ENCODE measurements around the gene MICOS13.

Gene MICOS13

DNA sequence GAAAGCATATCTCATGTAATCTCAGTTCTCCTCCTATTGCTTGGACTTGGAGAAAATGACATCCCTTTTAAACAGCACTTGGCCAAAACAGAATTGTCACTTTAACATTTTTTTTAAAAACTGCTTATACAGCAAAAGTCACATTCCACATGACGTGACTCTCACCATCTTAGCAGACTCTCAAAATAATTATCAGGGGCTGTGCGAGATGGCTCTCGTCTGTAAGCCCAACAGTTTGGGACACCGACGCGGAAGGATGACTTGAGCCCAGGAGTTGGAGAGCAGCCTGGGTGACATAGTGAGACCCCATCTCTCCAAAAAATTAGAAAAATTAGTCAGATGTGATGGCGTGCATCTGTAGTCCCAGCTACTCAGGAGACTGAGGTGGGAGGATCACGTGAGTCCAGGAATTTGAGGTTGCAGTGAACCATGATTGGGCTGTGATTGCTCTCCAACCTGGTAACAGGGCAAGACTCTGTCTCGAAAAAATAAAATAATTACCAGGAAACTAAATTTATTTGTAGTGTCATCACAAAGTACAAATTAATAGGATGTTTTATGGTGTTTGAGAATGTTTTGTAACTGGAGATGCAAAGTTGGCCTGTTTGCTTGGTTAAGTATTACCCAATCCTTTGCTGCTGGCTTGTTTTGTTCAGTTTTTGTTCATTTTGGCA, 48.6 kb downstream of the MICOS13 start:
- peaks cover 94% of the 10 kb centered on the region for H4K20me1 ChIP-seq (ENCODE audit: insufficient read depth, low read length, poor library complexity, severe bottlenecking)
- H3K9me3 ChIP-seq (ENCODE audit: insufficient read depth, low read depth, low read length), result no peaks in the 10 kb centered on the region
- peaks cover 100% of the 10 kb centered on the region for H3K79me2 ChIP-seq (ENCODE audit: insufficient read depth, low read length)
- H2AFZ ChIP-seq (ENCODE audit: low read length), result no peak overlapping the region
- TF ChIP-seq EZH2phosphoT487 (IDR thresholded peaks at IDR 0.05; ENCODE audit: borderline replicate concordance), result no peak
- no peak for TF ChIP-seq CTCF (conservative IDR thresholded peaks at IDR 0.05; ENCODE audit: low read length)
- peak overlapping the region; percentile 39 for H3K4me2 ChIP-seq (ENCODE audit: low read depth, low read length, poor library complexity, severe bottlenecking)
- no peaks in the 10 kb centered on the region for H3F3A ChIP-seq (ENCODE audit: low read depth)
- peak overlapping the region; percentile 1 for H3K4me3 ChIP-seq (ENCODE audit: low read length, poor library complexity, severe bottlenecking)
- H3K27me3 ChIP-seq (ENCODE audit: insufficient read depth, low read length, poor library complexity, severe bottlenecking), result no peaks in the 10 kb centered on the region
- no peak overlapping the region for H3K9ac ChIP-seq (ENCODE audit: low read depth, low read length, poor library complexity, severe bottlenecking)
- H3K36me3 ChIP-seq (ENCODE audit: insufficient read depth, low read length), result peaks cover 54% of the 10 kb centered on the region
- no peaks in the 10 kb centered on the region for H3K9me2 ChIP-seq (replicated peaks; ENCODE audit: low read depth, low read length)
- H3K4me1 ChIP-seq (ENCODE audit: insufficient read depth, low read length, poor library complexity, severe bottlenecking), result peaks cover 38% of the 10 kb centered on the region

DNA sequence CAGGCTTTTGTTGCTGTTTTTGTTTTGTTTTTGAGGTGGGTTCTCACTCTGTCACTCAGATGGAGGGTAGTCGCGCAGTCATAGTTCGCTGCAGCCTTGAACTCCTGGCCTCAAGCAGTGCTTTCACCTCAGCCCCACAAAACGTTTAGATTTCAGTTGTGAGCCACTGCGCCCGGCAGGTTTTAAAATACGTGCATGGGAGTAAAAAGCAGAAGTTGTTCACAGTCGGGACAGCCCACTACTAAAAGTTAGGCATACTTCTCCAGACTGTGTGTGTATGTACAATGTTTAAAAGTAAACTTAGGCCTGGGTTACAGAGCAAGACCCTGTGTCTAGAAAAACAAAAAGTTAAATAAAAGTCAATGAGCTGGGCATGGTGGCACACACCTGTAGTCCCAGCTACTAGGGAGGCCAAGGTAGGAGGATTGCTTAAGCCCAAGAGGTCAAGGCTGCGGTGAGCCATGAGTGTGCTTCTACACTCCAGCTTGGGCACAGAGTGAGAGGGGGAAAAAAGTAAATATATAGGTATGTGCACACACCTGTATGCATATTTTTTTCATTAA, 51.3 kb downstream of the MICOS13 start:
- Histone ChIP-seq H3K27me3 (ENCODE audit: insufficient read depth, low read length, poor library complexity, severe bottlenecking) (no peaks in the 10 kb centered on the region), H3K4me2 (ENCODE audit: low read depth, low read length, poor library complexity, severe bottlenecking) (peak overlapping the region; percentile 99), H3K9me2 (replicated peaks; ENCODE audit: low read depth, low read length) (no peaks in the 10 kb centered on the region), H3K36me3 (ENCODE audit: insufficient read depth, low read length) (peaks cover 60% of the 10 kb centered on the region), H3K9me3 (ENCODE audit: insufficient read depth, low read depth, low read length) (no peaks in the 10 kb centered on the region), H3K79me2 (ENCODE audit: insufficient read depth, low read length) (peaks cover 100% of the 10 kb centered on the region), H3K9ac (ENCODE audit: low read depth, low read length, poor library complexity, severe bottlenecking) (peak overlapping the region; percentile 30), H2AFZ (ENCODE audit: low read length) (no peak overlapping the region), H3F3A (ENCODE audit: low read depth) (no peaks in the 10 kb centered on the region), H4K20me1 (ENCODE audit: insufficient read depth, low read length, poor library complexity, severe bottlenecking) (peaks cover 94% of the 10 kb centered on the region), H3K4me3 (ENCODE audit: low read length, poor library complexity, severe bottlenecking) (peak overlapping the region; percentile 100), H3K4me1 (ENCODE audit: insufficient read depth, low read length, poor library complexity, severe bottlenecking) (peaks cover 63% of the 10 kb centered on the region)
- TF ChIP-seq EZH2phosphoT487 (IDR thresholded peaks at IDR 0.05; ENCODE audit: borderline replicate concordance) (no peak), CTCF (conservative IDR thresholded peaks at IDR 0.05; ENCODE audit: low read length) (no peak)

GRCh38 chr19:5628461-5628860, 51.9 kb downstream of the MICOS13 start:
- Histone ChIP-seq H3K4me3 (ENCODE audit: low read length, poor library complexity, severe bottlenecking) (peak overlapping the region; percentile 100), H3K4me2 (ENCODE audit: low read depth, low read length, poor library complexity, severe bottlenecking) (peak overlapping the region; percentile 99)

More at GRCh38 chr19:5628461-5628860, 51.9 kb downstream of the MICOS13 start:
- Histone ChIP-seq H3K27me3 (ENCODE audit: insufficient read depth, low read length, poor library complexity, severe bottlenecking) (no peaks in the 10 kb centered on the region), H4K20me1 (ENCODE audit: insufficient read depth, low read length, poor library complexity, severe bottlenecking) (peaks cover 95% of the 10 kb centered on the region), H3F3A (ENCODE audit: low read depth) (no peaks in the 10 kb centered on the region), H3K4me1 (ENCODE audit: insufficient read depth, low read length, poor library complexity, severe bottlenecking) (peaks cover 63% of the 10 kb centered on the region), H3K9ac (ENCODE audit: low read depth, low read length, poor library complexity, severe bottlenecking) (peak overlapping the region; percentile 30), H3K9me3 (ENCODE audit: insufficient read depth, low read depth, low read length) (no peaks in the 10 kb centered on the region), H3K9me2 (replicated peaks; ENCODE audit: low read depth, low read length) (no peaks in the 10 kb centered on the region), H2AFZ (ENCODE audit: low read length) (no peak overlapping the region), H3K36me3 (ENCODE audit: insufficient read depth, low read length) (peaks cover 60% of the 10 kb centered on the region), H3K79me2 (ENCODE audit: insufficient read depth, low read length) (peaks cover 100% of the 10 kb centered on the region)
- TF ChIP-seq CTCF (conservative IDR thresholded peaks at IDR 0.05; ENCODE audit: low read length), result no peak
- TF ChIP-seq EZH2phosphoT487 (IDR thresholded peaks at IDR 0.05; ENCODE audit: borderline replicate concordance), result no peak
